GM18858 (cell line): ENCODE measurements around the gene CNTNAP2.

Experiments used
- ATAC-seq: cut with Tn5 transposase; IDR thresholded peaks from one replicate; pipeline ENCODE4 v1.9.1; 2021; ENCODE audit not compliant: unreplicated experiment

CNTNAP2 gene

DNA sequence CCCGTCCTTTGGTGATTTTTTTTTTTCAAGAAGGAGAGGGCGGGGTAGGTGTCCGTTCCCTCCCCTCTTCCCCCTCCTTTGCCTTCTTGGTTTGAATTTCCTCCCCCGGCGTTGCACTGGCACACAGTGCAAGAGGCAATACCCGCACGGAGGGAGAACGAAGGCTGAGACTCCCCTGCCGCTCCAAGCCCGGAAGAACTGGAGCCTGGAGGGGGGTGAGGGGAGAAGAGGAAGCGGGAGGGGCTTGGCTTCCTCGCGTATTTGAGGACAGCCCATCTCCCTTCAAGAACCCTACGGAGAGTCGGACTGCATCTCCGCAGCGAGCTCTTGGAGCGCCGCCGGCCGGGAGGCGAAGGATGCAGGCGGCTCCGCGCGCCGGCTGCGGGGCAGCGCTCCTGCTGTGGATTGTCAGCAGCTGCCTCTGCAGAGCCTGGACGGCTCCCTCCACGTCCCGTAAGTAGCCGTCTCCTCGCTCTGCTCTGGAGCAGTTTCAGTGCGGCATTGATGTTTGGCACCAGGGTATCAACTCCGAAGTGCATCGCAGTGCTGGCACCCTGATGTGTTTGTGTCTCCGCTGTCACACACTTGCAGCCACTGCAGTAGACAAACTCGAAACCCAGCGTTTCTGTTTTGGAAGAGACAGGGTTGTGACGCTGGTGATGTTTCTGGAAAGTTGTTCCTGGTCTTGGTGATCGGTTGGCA, at the start of gene CNTNAP2:
CNTNAP2 (plus strand) TSS at position 281 of the 702 bp plus-strand sequence; CDS start at position 357, 76 bp downstream.
- ATAC-seq = no peak

DNA sequence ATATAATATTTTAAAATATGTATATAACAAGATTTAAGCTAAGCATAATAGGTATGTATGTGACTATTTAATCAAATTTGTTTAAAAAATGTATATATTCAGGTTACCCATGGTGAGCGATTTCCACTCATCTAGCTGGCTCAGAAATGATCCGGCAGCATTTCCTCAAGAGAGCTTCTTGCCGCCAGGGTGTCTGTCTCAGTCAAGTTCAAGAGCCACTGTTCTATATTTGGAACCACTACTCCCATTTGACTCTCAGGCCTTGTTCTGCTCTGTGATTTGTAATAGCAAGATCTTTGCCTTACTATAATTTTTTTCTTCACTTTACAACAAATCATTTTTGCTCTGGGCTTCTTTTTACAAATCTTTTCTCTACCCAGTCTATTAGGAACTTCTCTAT, 48.7 kb upstream of the CNTNAP2 start:
- no peak for ATAC-seq

DNA sequence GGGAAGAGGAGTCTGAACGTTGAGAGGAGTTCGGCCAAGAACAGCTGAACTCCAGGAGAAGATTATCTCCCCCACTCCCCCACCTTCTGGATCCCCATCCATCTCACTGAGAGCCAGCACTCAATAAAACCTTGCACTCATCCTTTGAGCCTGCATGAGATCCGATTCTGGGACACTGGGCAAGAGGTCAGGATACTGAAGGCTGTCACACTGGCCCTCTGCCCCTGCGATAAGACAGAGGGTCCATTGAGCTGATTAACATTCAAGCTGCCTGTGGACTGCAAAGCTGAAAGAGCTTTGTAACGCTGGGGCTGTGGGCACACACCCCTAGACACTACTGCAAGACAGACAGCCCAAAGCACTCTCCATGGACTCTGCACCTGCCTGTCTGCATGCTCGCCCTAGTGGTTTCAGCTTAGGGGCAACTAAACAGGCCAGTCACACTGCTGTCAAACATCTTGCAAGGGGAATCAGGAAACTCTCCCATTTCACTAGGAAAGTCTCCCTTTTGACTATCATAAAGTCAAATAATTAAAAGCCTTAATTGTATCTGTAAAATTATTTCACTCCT, 42.3 kb upstream of the CNTNAP2 start:
- ATAC-seq = no peak

DNA sequence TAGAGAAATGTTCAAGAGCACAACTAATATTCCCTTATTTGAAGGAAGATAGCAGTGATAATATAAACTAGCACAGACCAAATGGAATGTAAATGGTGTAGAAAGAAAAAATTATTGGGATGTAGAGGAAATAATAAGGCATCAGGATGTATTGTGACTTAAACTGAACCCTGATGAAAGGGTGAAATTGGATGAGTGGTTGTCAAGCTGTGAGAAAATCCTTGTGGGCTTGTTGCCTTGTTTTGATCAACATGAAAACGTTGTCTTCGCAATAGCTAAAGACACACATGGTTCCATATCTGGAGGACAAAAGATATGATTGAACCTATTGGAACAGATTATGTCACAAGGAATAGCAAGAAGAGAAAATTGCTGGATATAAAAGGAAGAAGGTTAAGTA, 40.3 kb upstream of the CNTNAP2 start:
- no peak for ATAC-seq

DNA sequence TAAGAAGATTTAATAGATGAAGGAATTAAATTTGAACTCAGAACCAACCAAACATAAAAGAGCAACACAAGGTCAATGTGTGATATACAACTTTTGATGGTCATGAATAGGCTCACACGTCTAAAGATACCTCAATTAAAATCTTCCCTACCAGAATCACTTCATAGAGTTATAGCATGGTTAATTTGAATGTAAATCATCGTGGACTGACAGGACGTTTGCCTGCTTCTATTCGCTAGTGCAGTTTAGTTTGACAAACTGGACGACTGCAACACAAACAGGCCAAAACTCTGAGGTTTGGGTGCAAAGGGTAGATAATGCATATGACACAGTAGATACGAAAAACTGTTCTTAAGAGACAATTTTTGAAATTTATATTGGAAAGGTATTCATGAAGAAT, 32.5 kb upstream of the CNTNAP2 start:
- no peak for ATAC-seq

DNA sequence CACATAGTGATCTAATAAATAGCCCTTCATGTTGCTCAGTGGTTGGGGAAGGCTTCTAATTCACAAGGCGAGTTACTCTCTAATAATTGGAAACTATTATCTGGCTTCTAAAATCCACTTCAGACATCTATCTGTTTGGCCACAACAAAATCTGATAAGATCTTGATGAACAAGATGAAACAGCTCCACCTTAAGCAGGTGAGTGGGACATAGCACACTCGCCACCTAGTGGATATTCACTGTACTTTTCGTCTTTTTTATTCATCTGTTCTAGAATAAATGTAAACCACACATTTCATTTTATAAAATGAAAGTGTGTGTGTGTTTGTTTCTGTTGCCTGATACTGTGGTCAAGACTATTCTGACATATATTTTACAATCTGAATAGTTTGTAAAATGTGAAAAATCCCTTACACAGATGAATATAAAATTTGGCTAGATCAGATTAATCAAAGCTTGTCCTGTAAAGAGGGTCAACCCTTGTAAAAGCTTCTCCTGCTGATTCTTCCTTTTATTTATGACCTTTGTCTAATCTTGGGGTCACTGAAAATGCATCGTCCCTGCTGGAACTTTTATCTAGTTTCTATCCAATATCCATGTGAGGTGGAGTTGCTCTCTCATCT, 26.5 kb upstream of the CNTNAP2 start:
- peak; percentile 87 for ATAC-seq

DNA sequence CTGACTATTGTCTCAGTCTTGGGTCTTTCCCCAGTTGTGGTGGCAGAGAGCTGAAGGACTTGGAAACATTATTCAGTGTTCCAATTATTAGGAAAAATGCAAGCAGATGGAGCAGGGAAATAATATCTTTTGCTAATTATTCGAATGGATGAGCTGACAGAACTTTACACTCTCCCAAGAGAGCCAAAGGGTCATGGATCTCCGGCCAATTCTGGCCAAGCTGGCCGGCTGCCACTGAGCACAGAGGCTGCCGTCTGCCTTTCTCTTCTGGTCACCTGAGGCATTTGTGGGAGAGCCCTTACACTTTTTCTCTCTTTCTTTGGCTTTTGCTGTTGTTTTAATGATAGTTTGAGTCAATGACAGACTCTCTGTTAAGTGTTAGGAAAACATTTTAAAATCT, 22.2 kb upstream of the CNTNAP2 start:
- ATAC-seq = no peak

DNA sequence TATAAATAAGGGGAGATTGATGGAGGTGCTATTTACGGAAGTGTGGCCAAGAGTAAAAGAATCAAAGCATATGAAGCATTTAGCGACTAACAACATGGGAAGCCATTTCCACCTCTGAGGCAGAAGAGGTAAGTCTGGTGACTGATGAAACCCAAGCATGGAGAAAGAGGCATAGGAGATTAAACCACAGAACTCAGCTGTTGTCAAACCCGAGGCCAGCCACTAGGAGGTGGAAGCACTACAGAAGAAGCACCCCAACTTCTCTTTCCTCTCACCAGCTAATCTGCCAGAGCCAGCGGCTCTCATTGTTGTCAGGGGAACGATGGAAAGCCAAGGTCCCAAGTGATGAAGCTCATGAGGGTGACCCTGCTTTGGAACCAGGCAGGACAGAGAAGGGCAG, 19.6 kb upstream of the CNTNAP2 start:
- no peak for ATAC-seq

DNA sequence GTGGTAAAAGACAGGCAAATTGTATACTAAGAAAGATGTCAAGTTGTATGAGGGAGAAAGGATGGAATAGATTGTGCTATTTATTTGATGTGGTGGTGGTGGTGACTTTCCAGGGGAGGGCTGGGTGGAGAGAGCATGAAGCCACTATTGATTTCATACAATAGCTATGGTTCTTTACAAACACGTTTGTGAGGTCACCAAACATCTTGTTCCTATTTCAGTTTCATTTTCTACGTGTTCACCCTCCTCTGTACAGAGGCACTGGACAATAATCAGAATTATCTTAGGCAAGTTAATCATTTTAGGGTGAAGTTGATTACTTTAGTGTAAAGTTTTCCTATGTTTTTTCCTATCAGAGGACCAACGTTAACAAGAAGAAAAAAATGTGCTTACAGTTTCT, 10.3 kb upstream of the CNTNAP2 start:
- ATAC-seq = no peak

DNA sequence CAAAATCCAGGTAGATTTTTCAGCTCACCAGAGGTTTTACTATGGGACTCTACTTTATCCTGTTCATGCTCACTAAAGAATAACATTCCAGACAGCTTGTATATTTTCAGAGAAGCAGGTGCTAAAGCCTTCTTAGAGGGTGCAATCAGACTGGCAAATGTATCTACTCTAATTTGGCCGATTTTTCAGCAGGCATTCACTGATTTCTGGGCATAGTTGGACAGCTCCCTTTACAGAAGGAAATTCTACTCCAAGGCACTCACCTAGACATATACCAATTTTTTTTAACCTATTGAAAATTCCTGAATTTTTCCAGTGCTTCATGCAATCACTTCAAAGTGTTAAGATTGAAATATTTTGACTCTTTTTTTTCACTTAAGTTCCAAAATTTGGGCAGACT, 3.8 kb upstream of the CNTNAP2 start:
- no peak for ATAC-seq

DNA sequence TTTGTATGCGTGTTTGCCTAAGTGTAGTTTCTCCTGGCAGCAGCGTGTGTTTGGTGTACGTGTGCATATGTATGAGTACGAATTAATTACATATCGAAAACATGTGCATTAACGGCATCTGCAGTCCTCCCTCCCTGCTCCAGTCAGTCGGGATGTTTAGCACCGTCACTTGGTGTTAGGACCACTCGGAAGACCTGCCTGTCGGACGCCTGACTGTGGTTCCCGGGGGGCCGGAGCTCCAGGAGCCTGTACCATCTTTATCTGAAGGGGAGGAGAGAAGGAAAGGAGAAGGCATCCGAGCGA, 1.1 kb upstream of the CNTNAP2 start:
- no peak for ATAC-seq

DNA sequence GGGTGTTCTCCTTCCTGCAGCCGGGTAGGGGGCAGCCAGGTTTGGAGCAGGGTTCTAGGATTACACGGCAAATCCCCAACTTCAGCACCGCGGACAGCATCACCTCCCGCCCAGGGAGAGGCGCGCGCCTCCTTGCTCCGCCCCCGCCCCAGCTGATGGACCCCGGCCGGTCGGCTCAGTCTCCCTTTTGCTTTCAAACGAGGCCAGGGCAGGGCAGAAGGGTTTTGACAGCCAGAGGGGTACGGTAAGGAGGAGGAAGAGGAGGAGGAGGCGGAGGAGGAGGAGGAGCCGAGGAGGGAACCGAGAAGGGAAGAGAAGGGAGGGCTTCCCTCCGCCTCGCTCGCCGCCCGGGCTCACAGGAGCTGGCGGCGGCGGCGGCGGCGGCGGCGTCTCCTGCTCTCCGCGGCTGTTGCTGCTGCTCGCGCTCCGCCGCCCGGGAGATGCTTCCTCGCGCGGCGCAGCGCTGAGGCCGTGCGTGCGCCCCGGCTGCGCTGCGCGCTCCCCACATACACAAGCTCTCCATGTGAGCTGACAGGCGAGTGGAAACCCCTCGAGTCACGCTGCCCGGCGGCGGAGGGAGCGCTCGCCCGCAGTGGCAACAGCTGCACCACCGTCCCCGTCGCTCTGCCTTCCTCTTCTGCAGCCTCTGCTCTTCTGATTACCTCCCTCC, 615 bp upstream of the CNTNAP2 start:
- ATAC-seq = no peak

DNA sequence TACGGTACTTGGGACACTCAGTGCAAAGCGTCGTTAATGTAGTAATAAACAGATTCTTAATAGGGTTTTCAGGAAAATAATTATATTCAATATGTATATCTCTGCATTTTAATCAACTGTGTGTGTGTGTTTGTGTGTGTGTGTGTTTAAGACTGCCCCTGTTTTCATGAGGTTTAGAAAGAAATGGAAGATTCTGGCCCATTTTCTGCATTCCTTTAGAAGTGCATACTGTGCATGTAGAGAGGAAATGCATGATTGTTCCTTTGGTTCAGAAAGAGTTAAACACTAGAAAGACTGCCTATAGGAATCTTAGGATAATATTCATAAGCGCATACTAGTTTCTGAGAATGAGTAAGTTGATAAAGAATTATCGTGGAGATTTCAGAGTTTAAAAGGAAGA, 975 bp downstream of the CNTNAP2 start:
- no peak for ATAC-seq

DNA sequence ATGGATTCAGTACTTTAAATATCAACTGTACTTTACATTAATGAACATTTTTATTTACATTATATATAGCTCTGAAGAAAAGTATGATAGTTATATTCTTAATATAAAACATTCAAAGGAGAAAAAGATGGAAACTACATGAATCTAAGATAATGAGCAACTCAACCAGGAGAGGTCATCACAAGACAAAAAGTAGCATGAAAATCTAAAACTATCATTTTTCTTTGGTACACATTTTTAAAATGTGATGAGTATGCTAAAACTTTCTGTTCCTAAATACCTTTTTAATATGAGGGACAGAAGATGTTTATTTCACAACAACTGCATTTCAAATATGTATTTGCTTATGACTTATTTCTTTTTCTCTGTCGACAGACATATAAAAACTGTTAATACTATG, 2.4 kb downstream of the CNTNAP2 start:
- no peak for ATAC-seq

DNA sequence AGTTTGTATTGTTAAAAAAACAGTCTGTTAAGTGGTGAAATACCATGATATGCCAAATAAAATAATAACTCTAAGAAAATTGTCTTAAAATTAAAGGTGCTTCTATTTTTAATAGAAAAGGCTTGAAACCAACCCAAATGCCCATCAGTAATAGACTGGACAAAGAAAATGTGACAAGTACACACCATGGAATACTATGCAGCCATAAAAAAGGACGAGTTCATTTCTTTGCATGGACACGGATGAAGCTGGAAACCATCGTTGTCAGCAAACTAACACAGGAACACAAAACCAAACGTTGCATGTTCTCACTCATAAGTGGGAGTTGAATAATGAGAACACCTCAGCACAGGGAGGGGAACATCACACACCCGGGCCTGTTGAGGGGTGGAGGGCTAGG, 7.1 kb downstream of the CNTNAP2 start:
- ATAC-seq = no peak

DNA sequence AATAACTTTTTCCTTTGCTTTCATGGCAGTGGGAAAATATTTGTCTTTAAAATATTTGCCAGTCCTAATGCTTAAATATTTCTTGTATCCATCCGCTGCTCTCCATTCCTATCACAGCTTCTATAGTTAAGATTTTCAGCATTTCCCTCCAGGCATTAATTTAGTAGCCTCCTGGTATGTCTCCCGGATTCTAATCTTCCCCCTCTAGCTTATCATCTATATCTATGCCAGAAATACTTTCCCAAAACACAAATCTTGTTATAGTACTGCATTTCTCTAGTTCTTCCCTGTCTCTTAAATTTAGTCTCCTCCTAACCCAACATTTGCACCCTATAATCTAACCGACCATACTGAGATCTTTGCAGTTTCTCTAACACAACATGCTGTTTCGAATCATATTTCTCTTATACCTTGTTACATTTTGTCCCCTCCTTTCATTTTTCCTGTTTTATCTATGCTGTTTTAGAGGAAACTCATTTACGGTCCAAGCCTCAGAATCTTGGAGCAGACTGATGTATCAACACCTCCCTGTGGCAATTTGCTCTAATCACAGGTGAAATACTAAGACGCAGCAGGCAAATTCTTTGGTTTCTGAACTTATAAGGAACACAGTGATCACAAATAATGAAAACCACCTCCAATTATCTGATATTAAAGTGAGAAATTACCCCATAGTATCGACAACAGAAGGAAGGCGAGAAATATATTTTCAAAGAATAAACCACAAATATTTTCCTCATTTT, 10.3 kb downstream of the CNTNAP2 start:
- no peak for ATAC-seq

DNA sequence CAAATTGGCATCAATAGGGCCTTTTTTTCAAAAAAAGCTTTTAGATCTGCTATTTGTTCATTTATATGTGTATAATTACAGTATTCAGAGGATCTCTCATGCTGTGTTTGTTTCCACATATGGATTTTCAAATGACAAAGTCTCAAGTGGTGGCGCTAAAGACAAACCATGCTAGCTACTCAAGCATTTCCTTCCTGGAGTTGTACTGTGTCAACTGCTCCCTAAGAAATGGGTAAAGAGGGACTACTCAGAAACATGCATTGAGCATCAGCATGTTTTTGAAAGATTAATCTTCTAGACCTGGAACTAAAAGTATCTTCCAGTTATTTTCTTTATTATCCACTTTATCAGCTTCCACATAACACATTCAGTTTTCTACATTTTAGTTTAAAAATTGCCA, 12.7 kb downstream of the CNTNAP2 start:
- no peak for ATAC-seq

DNA sequence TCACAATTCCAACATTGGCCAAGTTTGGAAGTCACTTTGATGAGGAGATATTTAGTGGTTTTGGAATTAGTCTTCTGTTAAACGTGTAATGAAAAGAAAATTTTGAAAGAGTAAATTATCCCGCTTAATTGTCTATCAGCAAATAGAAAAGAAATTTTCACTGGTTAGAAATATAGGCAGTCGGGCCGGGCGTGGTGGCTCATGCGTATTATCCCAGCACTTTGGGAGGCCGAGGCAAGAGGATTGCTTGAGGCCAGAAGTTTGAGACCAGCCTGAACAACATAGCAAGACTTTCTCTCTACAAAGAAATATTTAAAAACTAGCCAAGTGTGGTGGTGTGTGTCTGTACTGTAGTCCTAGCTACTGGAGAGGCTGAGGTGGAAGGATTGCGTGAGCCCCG, 13.4 kb downstream of the CNTNAP2 start:
- ATAC-seq = no peak

DNA sequence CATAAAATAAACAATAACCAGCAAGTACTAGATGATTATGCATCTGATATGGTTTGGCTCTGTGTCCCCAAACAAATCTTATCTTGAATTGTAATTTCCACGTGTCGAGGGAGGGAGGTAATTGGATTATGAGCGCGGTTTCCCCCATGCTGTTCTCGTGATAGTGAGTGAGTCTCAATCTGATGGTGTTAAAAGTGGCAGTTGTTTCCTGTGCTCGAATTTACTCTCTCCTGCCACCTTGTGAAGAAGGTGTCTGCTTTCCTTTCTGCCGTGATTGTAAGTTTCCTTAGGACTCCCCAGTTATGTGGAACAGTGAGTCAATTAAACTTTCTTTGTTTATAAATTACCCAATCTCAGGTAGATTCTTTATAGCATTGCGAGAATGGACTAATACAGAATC, 15.1 kb downstream of the CNTNAP2 start:
- ATAC-seq = no peak

DNA sequence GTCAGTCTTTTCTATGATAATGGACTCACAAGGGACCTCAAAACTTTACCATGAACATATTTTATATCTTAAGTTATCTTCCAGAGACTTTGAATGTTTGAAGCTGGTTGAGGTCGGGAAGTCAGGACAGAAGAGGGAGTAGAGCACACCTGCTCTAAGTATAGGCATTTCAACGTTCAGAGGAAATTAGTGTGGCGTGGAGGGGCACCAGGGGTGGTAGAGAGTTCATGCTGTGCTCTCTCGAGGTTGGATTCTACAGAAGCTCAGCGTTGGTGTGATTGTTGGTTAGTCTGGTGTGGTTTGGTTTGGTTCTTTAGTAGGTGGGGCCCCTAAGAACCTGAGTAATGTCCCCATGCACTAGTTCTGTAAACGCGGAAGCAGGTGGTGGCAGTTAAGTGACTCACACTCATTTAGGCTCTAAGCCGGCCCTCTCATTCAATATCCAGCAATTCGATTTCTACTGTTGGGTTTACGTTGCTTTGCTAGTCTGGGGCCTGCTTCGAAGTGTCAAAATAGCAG, 19.8 kb downstream of the CNTNAP2 start:
- no peak for ATAC-seq

DNA sequence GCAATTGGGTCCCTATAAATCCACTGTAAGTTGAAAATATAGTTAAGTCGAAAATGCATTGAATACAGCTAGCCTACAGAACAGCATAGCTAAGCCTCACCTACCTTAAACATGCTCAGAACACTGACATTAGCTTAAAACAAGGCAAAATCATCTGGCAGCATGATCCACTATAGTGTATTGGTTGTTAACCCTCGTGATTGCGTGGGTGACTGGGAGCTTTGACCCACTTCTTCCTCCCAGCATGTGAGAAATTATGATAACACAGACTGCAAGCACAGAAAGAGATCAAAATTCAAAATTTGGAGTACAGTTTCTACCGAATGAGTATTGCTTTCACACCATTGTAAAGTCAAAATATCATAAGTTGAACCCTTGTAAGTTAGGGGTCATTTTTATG, 22.3 kb downstream of the CNTNAP2 start:
- ATAC-seq = no peak
